Hematopoietic multipotent progenitor cell treated with erythropoietin and hydrocortisone succinate and interleukin-3 and kit ligand, for 4 days (in vitro differentiated cells): Measurements from ENCODE around the gene SSU72.
"Not testable (repeated sequence)": the region's sequence is repeated elsewhere in the genome, so short reads cannot be mapped to it uniquely, and the experiment has no call there.

Source experiments
- DNase-seq: peaks from one replicate; pipeline ENCODE4 v3.0.0-alpha.2; 2015

SSU72 gene

DNA sequence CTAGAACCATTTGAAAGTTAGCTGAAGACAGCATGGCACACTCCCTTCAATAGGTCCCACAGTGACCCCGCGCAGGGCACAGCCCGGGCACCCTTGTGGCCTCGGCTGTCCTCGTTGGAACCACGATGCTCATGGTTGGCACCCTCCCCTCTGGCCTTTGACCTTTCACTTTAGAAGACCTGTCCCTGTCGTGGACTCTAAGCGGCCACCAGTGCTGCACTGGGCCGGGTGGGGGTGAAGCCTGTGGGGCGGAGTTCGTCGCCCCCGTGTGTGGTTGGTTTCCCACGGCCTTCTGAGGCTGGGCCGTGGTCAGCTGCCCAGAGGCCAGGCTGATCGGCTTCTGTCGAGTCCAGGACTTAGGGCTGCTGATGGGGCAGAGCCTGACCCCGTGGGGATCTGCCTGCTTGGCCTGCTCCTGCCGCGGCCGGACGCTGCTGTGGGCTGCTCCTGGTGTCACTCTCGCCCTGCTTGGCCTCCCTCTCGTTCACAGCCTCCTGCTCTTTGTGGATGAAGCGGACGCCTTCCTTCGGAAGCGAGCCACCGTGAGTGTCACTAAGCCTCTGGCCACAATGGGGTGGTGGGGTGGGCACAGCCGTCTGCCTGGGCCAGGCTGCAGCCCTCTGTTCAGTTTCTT, 49.8 kb downstream of the SSU72 start:
- DNase-seq = not testable (repeated sequence)

DNA sequence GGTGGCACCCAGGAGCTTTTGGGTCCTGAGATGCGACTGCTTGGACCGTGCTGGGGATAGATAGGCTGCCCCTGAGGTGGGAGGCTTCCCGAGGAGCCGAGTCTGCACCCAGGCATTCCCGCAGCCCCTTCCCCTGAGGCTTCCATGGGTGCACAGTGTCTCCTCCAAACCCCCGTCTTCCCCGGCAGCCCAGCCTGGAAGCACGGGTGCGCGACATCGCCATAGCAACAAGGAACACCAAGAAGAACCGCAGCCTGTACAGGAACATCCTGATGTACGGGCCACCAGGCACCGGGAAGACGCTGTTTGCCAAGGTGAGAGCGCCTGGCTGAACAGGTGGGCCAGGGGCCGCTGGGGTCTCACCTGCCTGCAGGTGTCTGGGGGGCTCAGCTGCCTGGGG, 51.0 kb downstream of the SSU72 start:
- DNase-seq = not testable (repeated sequence)

DNA sequence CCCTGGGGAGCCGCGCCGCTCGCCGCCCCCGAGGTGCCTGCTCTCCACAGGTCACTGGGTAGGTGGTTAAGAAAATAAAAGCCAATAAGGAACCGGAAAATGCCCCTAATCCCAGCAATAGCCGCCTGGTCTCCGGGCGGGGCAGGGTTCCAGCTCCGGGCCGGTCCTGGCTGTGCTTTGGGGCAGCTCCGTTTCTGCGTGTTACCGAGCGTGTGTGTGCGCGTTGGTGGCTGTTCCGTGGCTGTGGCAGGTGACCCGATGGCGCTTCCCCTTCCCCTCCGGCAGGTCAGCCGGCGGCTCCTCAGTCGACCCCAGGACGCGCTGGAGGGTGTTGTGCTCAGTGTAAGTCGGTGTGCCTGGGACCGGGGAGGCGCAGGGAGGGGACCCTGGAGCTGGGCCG, 51.4 kb downstream of the SSU72 start:
- not testable (repeated sequence) for DNase-seq

DNA sequence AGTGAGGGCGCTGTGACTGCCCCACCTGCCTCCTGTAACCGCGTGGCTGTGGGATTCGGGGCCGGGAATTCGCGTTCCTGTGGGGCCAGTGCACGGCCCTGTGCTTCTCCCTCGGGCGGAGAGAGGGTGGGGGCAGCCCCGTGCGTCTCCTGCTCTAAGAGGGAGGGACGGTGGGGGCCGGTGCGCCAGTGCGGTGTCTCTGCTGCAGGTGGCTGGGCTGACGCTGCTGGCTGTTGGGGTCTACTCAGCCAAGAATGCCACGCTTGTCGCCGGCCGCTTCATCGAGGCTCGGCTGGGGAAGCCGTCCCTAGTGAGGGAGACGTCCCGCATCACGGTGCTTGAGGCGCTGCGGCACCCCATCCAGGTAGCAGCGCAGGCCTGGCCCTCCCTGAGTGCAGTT, 52.1 kb downstream of the SSU72 start:
- DNase-seq = not testable (repeated sequence)

DNA sequence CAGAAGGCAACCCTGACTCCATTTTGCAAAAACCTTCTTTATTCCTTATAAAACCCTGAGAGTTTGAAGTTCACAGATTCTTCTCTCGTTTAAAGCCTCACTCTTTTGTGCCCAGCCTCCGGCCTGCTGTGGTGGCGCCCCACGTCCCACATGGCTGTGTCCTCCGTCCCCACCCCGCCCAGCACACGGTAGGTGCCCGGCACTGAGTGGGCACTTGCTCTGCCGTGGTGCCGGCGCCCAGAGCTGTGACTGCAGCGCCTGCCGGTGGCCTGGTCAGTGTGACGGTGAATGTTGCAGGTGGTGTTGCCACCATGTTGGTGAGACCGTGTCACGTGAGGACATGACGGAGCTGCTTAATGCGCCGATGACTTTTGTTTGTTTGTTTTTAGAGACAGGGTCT, 53.3 kb downstream of the SSU72 start:
- no peak for DNase-seq

DNA sequence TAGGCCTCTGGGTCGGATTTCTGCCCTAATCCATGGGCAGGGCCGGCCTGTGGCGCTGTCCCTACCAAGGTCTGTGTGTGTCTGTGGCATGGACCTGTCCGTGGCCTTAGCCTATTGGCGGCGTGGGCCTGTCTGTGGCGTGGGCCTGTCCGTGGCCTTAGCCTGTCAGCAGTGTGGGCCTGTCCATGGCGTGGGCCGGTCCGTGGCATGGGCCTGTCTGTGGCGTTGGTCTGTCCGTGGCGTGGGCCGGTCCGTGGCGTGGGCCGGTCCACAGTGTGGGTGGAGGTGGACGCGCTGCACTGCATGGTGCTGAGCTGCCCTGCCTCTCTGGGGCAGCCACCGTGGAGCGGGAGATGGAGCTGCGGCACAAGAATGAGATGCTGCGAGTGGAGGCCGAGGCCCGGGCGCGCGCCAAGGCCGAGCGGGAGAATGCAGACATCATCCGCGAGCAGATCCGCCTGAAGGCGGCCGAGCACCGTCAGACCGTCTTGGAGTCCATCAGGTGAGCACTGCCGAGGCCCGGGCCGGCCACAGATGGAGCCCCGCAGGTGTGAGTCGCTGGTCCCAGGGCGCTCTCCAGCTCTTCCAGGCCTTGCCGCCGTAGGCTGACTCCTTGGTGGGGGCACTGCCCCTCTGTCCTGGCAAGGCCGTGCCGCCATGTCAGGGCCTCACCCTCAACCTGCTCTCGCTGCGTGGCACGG, 54.7 kb downstream of the SSU72 start:
- not testable (repeated sequence) for DNase-seq

DNA sequence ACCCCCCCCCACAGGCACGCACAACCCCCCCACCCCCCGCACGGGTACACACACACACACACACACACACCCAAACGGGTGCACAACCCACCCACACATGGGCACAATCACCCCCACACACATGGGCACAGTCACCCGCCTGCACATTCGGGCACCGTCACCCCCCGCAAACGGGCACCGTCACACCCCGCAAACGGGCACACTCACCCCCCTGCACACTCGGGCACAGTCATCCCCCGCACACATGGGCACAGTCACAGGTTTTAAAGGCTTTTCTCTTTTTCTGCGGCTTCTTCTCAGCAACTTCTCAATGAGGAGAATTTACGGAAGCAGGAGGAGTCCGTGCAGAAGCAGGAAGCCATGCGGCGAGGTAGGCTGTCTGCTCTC, 56.0 kb downstream of the SSU72 start:
- not testable (repeated sequence) for DNase-seq

DNA sequence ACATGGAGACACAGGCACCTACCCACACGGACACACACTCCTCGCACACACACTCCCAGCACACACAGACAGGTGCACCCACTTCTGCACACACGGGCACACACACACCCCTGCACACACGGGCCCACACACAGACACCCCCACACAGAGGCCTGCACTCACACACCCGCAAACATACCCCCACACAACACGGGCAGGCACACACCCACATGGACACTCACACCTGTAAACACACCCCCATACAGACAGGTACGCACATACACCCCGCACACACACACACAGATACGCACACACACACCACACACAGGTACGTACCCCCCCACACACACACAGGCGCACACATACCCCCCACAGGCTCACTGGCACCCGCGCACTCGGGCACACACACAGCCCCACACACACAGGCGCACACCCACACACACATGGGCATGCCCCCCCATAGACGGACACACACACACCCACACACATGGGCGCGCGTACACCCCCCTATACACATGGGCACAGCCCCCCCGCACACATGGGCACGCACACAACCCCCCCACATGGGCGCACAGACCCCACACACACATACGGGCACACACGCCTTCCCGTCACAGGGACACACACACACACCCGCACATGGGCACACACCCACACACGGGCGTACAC, 56.6 kb downstream of the SSU72 start:
- DNase-seq = no peak

DNA sequence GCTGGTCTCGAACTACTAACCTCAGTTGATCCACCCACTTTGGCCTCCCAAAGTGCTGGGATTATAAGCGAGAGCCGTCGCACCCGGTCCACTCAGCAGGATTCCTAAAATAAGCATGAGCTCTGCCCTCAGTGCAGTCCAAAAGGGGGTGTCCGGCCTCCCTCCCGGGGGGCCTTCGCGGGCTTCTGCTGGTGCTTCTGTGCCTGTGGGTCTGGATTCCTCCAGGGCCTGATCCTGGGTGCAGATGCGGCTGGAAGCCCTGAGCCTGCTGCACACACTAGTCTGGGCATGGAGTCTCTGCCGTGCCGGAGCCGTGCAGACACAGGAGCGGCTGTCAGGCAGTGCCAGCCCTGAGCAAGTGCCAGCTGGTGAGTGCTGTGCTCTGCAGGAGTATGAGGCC, 57.7 kb downstream of the SSU72 start:
- not testable (repeated sequence) for DNase-seq

DNA sequence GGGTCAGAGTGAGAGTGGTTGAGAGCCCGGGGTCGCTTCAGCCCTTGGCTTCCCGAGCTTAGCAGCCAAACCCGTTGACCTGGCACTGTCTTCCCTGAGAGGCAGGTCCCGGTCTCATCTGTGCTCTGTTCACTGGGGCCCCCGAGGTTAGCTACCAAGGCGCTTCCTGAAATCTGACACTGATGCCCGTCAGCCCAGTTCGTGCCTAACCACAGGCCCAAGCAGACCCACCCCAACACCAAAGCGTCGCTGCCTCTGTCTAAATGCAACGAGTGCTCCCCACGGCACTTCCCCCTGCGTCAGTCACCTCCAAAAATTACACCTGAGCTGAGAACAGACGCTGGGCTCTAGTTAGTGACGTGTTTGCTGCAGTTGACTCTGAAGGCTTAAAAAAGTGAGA, 60.3 kb downstream of the SSU72 start:
- DNase-seq = not testable (repeated sequence)

DNA sequence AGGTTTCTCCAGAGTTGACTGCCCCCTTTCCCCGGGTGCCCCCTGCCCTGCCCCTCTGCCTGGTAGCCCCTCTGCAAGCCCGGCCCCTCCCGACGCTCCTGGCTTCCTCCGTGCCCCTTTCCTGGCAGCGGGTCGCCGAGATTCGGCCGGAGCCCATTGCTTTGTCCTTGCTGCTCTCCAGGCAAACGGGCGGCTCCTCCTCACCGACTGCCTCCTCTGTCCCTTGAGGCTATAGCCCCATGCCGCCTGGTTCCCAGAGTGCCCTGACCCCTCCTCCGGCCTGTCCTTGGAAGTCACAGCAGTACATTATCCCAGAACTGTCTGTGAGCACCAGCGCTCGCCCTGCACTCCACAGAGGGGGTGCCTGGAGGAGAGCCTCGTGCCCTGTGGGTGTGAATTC, 61.0 kb downstream of the SSU72 start:
- DNase-seq = not testable (repeated sequence)

DNA sequence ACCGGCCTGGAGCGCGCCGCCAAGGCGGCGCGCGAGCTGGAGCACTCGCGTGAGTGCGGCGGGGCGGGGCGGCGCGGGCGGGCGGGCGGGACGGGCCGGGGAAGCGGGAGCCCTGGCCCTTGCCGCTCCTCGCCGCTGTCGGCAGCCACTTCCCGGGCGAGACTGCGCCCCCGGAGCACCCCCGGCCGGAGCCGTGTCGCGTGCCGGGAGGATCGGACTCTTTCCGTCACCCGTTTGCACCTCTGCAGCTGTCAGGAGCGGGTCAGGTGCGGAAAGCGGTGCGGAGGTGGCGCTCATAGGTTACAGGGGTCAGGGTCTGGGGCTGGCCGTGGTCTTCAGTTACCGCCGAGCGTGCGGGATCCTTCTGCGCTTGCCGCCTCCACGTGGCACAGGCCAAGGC, 62.2 kb downstream of the SSU72 start:
- DNase-seq = peak; percentile 20

DNA sequence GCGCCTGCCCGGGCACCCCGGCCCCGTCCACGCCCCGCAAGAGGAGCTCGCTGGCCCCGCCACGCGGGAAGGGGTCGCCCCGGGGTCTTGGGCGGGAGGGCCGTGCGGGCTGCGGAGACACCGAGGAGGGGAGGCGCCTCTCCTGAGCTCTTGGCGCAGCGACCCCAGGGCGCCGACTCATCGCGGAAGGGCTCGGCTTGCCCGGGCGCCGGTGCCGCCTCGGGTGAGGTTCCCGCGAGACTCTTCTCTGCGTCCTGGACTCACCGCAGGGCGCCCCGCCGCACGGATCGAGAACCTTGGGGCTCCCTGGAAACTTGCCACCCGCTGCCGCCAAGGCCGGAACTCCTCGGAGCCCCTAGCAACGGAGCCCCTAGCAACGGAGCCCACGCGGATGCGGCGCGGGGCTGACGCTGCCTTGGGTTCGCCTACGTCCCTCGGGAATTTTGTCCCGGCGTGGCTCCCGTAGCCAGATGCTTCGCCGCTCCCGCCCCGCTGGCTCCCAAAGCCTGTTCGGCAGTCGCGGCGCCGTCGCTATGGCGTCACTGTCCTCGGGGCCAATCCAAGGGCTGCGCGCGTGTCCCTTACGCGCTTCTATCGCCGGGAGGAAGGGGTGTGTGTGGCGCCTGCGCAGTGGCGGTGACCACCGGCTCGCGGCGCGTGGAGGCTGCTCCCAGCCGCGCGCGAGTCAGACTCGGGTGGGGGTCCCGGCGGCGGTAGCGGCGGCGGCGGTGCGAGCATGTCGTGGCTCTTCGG, 63.0 kb downstream of the SSU72 start, which contains the start of gene ATAD3A:
Gene ATAD3A (plus strand): TSS at position 630 of the 753 bp plus-strand sequence. CDS start 107 bp downstream, at position 737.
- peak; percentile 99 for DNase-seq

DNA sequence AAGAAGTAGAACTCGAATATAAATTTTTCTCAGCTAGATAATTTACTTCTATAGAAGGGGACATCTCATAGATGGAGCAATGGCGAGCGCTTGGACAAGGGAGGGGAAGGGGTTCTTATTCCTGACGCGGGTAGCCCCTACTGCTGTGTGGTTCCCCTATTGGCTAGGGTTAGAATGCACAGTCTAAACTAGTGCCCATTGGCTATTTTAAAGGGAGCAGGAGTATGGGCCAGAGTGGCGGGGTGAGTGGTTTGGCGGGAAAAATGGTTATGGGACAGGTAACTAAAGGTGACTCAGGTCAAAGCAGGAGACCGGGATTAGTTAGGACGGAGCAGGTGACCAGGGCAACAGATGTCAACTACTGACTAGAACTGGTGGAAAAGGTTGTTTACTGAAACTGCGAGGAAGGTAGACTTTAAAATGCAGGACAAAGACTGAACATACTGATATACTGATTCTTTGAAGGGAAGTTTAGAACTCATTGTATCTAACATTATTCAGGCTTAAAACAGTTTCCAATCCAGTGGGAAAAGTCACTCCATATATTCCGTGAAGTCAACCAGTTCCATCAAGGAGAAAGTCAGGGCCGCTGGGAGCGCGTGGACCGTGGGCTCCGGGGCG, 63.6 kb downstream of the SSU72 start:
- DNase-seq = peak; percentile 79

DNA sequence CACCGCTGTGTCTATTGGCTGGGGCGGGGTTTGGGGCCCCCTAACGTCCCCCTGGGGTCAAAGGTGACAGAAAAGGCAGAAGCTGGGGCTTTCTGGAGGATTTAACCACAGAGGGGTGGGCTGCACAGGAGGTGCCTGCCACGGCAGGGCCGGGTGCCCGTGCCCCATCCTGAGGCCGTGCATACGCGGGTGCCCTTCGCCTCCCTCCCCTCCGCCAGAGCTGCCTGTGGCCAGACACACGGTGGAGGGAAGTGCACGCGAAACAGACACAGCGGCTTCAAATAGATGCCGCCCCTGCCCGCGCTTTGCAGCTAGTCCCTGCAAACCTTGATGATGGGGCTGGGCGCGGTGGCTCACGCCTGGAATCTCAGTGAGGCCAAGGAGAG, 65.2 kb downstream of the SSU72 start:
- not testable (repeated sequence) for DNase-seq

DNA sequence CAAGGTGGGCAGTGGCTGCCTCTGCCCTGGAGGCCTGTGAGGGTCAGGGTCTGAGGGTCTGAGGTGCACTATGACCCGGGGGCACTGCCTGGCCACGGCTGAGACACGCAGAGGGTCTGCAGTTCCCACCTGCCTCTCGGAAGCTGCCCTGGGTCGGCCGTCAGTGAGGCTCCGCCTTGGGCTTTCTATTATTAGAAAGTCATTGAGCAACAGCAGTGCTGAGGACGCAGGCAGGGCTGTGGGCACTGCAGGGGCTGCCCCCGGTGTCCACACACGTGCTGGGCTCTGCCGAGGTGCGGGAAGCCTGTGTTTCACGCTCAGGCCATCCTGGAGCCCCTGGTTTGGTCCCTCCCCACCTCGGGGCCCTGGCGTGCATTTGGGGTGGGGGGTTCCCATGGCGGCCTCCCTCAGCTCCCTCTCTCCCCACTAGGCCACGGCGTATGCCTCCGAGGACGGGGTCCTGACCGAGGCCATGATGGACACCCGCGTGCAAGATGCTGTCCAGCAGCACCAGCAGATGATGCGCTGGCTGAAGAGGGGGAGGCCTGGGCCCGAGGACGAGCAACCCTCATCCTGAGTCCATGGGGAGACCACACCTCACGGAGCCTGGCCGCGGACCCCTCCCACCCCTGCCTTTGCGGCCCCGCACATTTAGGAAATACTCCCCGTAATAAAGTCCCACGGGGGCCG, 65.7 kb downstream of the SSU72 start:
- not testable (repeated sequence) for DNase-seq

DNA sequence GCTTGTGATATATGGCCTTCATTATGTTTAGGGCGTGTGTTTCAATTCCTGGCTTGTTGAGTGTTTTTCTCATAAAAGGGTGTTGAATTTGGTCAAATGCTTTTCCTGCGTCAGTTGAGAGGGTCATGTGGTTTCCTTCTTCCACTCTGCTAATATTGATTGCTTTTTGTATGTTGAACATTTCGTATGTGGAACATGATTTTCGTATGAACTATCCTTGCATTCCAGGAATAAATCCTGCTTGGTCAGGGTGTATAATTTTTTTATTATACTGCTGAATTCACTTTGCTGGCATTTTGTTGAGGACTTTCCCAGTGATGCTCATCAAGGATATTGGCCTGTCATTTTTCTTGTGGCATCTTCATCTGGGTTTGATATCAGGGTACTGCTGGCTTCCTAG, 67.4 kb downstream of the SSU72 start:
- DNase-seq = no peak

DNA sequence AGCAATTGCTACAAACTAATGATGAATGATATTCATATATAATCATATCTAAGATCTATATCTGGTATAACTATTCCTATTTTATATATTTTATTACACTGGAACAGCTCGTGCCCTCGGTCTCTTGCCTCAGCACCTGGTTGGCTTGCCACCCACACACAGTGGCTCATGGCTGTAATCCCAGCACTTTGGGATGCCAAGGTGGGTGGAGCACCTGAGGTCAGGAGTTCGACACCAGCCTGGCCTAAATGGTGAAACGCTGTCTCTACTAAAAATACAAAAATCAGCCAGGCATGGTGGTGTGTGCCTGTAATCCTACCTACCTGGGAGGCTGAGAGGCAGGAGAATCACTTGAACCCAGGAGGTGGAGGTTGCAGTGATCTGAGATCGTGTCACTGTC, 68.9 kb downstream of the SSU72 start:
- DNase-seq = not testable (repeated sequence)

DNA sequence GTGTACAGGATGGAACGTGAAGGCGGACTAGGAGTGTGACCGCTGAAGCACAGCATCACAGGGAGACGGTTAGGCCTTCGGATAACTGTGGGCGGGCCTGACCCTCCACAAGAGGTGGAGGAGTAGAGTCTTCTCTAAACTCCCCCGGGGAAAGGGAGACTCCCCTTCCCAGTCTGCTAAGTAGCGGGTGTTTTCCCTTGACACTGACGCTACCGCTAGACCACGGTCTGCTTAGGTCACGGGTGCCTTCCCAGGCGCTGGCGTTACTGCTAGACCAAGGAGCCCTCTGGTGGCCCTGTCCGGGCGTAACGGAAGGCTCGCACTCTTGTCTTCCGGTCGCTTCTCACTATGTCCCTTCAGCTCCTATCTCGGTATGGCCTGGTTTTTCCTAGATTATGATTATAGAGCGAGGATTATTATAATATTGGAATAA, 69.3 kb downstream of the SSU72 start:
- peak; percentile 70 for DNase-seq

DNA sequence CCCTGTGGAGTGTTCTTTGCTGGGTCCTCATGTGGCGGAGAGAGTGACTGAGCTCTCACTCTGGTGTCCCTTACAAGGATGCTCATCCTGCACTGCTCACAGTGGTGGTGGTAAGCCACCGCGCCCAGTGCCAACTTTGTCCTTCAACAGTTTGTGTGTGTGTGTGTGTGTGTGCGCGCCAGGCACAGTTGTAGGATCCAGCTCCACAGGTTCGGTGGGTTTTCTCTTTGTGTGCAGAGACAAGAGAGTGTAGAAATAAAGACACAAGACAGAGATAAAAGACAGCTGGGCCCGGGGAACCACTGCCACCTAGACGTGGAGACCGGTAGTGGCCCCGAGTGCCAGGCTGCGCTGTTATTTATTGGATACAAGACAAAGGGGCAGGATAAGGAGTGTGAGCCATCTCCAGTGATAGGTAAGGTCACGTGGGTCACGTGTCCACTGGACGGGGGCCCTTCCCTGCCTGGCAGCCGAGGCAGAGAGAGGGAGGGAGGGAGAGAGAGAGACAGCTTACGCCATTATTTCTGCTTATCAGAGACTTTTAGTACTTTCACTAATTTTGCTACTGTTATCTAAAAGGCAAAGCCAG, 69.8 kb downstream of the SSU72 start:
- peak; percentile 90 for DNase-seq

DNA sequence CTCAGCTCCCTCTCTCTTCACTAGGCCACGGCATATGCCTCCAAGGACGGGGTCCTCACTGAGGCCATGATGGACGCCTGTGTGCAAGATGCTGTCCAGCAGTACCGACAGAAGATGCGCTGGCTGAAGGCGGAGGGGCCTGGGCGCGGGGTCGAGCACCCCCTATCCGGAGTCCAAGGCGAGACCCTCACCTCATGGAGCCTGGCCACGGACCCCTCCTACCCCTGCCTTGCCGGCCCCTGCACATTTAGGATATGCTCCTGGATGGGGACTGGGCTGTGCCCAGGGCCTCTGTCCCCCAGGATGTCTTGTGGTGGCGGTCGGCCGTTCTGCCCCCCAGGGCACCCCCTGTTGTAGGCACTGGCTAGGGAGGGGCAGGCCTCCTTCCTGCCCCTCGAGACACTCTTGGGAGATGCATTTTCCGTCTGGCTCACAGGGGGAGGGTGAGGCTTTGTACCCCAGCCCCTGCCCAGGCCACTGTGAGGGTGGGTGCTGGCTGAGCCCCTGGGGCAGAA, 79.1 kb downstream of the SSU72 start:
- DNase-seq = not testable (repeated sequence)
